ENCODE measurements around the gene ALK. TPM values are rescaled to one million over a fixed set of nuclear protein-coding genes. Genes with fewer than 3 reads are reported as not detected.
A peak's percentile ranks its signal among the peaks of the same experiment; 100 is the strongest.

ALK gene
- polyA plus RNA-seq, 1 of the 3 experiments (the other 2 are of a cell fraction), result 0.30 TPM

DNA sequence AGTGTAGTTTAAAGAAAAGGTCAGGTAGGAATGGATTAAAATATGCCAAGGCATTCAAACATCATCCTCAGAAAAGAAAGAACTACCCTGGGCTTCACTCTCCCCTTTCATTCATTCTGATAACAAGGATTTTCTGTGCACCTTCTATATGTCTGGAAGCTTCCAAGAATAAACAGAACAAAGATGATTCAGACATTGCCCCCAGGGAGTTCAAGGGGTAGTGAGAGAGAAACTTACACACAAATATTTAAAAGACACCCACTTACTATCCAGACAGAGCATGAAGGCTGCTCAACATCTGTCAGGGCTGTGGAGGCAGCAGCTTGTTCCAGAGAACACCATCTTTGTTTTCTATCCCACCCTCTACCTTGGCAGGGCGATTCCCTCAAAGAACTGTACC is 140.5 kb downstream of the ALK start (continued):
- TF ChIP-seq RCOR1 (IDR thresholded peaks at IDR 0.05; ENCODE audit: low read length) (no peak), FOSL2 (IDR thresholded peaks at IDR 0.05; ENCODE audit: borderline replicate concordance, low read depth) (no peak)

DNA sequence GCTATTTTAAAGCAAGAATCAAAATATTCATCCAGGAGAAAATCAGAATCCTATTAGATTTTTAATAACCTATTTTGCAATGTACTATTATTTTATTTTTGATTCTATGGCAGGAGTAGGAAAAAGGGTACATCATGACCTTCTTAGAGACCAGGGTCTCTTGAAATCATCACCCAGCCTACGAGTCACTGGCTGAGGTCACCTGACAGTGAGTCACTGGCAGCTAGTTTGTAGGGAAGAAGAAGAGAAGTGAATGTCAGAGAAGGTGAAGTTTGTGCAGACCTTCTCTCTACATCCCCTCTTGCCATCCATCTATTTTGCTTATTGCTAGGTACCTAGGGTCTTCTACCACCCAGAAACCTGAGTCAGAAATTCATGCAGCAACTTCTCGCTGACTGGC is 144.2 kb downstream of the ALK start:
- Histone ChIP-seq H3K9me2 (no peaks in the 10 kb centered on the region), H3F3A (replicated peaks; ENCODE audit: insufficient read depth) (no peaks in the 10 kb centered on the region), H3K4me2 (no peak overlapping the region), H3K4me1 (ENCODE audit: control insufficient read depth in 1 of 2, insufficient read depth in 2 of 2, low read depth in 1 of 2, low read length in 1 of 2) (peaks cover 0 to 50% of the 10 kb centered on the region in 2 experiments; a peak in 1 of 4 replicates), H3K27me3 (ENCODE audit: insufficient read depth) (no peaks in the 10 kb centered on the region; the same call in 1 of the 2 replicates), H3K27ac (ENCODE audit: low read depth in 2 of 2, low read length in 1 of 2) (peak overlapping the region in 1 of 2 experiments; percentile 22; a peak in 1 of 4 replicates), H2AFZ (ENCODE audit: low read depth) (no peak overlapping the region), H3K9me3 (no peaks in the 10 kb centered on the region), H3K36me3 (replicated peaks in 1 of 2; ENCODE audit: control insufficient read depth in 1 of 2, insufficient read depth in 2 of 2, low read length in 1 of 2) (no peaks in the 10 kb centered on the region), H4K20me1 (ENCODE audit: insufficient read depth) (no peaks in the 10 kb centered on the region), H3K9ac (no peak overlapping the region), H3K79me2 (ENCODE audit: insufficient read depth) (no peaks in the 10 kb centered on the region), H3K4me3 (ENCODE audit: low read depth in 2 of 2, low read length in 1 of 2) (no peak overlapping the region)
- WGBS (ENCODE audit: low lambda C conversion rate), result 7% methylated on average over 2 of the region's 2 CpGs
- DNase-seq, result no peak
- CTCF ChIA-PET, result interaction anchor here (1.2 kb wide), 1 partner anchor 8 kb away, joined by 3 read pairs; no protein-coding TSS in a partner anchor
- TF ChIP-seq TAF1 (IDR thresholded peaks at IDR 0.05; ENCODE audit: borderline replicate concordance, low read depth, low read length) (no peak), FOXJ3 (CRISPR knock-in tag; IDR thresholded peaks at IDR 0.05) (no peak), EZH2phosphoT487 (IDR thresholded peaks at IDR 0.05; ENCODE audit: borderline replicate concordance, low read depth) (no peak), YY1 (IDR thresholded peaks at IDR 0.05; ENCODE audit: low read depth) (no peak), CHD2 (IDR thresholded peaks at IDR 0.05; ENCODE audit: low read length, partially characterized antibody) (no peak), POLR2AphosphoS5 (IDR thresholded peaks at IDR 0.05; ENCODE audit: low read depth, low read length) (no peak), GATA2 (CRISPR knock-in tag; IDR thresholded peaks at IDR 0.05) (no peak), GABPA (IDR thresholded peaks at IDR 0.05; ENCODE audit: low read depth) (no peak), RAD21 (IDR thresholded peaks at IDR 0.05; ENCODE audit: low read length) (no peak), EP300 (IDR thresholded peaks at IDR 0.05; ENCODE audit: borderline replicate concordance in 1 of 2, low read depth in 1 of 2, low read length in 1 of 2) (no peak), SIN3A (IDR thresholded peaks at IDR 0.05; ENCODE audit: borderline replicate concordance, low read depth, low read length) (no peak), JUND (IDR thresholded peaks at IDR 0.05) (no peak), NRF1 (IDR thresholded peaks at IDR 0.05; ENCODE audit: low read depth, low read length) (no peak)
- POLR2A ChIA-PET, result no interaction called here

DNA sequence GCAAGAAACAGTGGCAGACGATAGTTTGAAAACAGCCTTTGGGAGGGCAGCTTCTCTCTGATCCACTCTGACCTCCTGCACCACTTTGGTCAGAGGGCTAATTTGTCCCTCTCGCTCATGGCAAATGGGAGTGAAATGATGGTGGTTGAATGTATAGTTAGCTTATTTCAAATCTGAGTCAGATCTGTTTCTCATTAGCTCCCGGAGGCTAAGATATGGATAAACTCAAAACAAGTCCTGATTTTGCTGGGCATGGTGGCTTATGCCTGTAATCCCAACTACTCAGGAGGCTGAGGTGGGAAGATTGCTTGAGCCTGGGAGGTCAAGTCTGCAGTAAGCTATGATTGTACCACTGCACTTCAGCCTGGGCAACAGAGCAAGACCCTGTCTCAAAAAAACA is 145.0 kb downstream of the ALK start:
- Histone ChIP-seq H3K4me1 (ENCODE audit: control insufficient read depth in 1 of 2, insufficient read depth in 2 of 2, low read depth in 1 of 2, low read length in 1 of 2) (peaks cover 0 to 49% of the 10 kb centered on the region in 2 experiments; a peak in 1 of 4 replicates), H3K27ac (ENCODE audit: low read depth in 2 of 2, low read length in 1 of 2) (no peak overlapping the region), H3K4me2 (no peak overlapping the region), H3K9ac (no peak overlapping the region), H3K79me2 (ENCODE audit: insufficient read depth) (no peaks in the 10 kb centered on the region), H4K20me1 (ENCODE audit: insufficient read depth) (no peaks in the 10 kb centered on the region), H3K27me3 (ENCODE audit: insufficient read depth) (no peaks in the 10 kb centered on the region; the same call in 1 of the 2 replicates), H3K36me3 (replicated peaks in 1 of 2; ENCODE audit: control insufficient read depth in 1 of 2, insufficient read depth in 2 of 2, low read length in 1 of 2) (no peaks in the 10 kb centered on the region), H2AFZ (ENCODE audit: low read depth) (no peak overlapping the region), H3K9me3 (no peaks in the 10 kb centered on the region), H3K9me2 (no peaks in the 10 kb centered on the region), H3K4me3 (ENCODE audit: low read depth in 2 of 2, low read length in 1 of 2) (no peak overlapping the region), H3F3A (replicated peaks; ENCODE audit: insufficient read depth) (no peaks in the 10 kb centered on the region)
- DNase-seq, result peak; percentile 45
- WGBS (ENCODE audit: low lambda C conversion rate), result 26% methylated on average over 2 of the region's 3 CpGs
- POLR2A ChIA-PET, result no interaction called here
- TF ChIP-seq GATA2 (CRISPR knock-in tag; IDR thresholded peaks at IDR 0.05), result peak; percentile 16; the same call in 1 of the 2 replicates
- TF ChIP-seq, protein P1, sequence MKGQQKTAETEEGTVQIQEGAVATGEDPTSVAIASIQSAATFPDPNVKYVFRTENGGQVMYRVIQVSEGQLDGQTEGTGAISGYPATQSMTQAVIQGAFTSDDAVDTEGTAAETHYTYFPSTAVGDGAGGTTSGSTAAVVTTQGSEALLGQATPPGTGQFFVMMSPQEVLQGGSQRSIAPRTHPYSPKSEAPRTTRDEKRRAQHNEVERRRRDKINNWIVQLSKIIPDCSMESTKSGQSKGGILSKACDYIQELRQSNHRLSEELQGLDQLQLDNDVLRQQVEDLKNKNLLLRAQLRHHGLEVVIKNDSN (IDR thresholded peaks at IDR 0.05; ENCODE audit: borderline replicate concordance, low read depth), result no peak
- CTCF ChIA-PET, result interaction anchor here (1.2 kb wide), 1 partner anchor 9 kb away, joined by 3 read pairs; no protein-coding TSS in a partner anchor
